HG03521 (cell line): Measurements from ENCODE around the gene SNX18.
"Not testable (repeated sequence)": the region's sequence is repeated elsewhere in the genome, so short reads cannot be mapped to it uniquely, and the experiment has no call there.

Experiments
- ATAC-seq: cut with Tn5 transposase; IDR thresholded peaks from one replicate; pipeline ENCODE4 v1.9.1; 2021; ENCODE audit warnings: mild to moderate bottlenecking, moderate library complexity; ENCODE audit not compliant: unreplicated experiment

Gene SNX18

DNA sequence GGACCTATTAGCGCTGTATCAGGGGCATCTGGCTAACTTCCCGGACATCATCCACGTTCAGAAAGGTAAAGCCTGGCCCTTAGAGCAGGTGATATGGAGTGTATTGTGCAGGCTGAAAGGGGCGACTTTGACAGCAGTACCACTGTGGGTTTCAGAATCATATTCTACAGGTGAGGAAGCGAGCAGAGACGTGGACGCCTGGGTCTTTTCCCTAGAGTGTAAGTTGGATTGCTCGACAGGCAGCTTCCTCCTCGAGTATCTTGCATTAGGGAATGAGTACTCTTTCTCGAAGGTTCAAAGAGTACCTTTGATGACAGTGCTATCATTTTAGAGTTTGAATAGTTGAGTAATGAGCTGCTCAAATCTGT, 1.9 kb downstream of the SNX18 start:
- no peak for ATAC-seq

GRCh38 chr5:54520438-54520846, 2.9 kb downstream of the SNX18 start:
- ATAC-seq, result no peak

GRCh38 chr5:54520940-54521339, 3.4 kb downstream of the SNX18 start:
- ATAC-seq, result no peak

GRCh38 chr5:54521856-54522479, 4.4 kb downstream of the SNX18 start:
- no peak for ATAC-seq

- no peak for ATAC-seq
These were observed 6.0 kb downstream of the SNX18 start for GRCh38 chr5:54523534-54523933.

DNA sequence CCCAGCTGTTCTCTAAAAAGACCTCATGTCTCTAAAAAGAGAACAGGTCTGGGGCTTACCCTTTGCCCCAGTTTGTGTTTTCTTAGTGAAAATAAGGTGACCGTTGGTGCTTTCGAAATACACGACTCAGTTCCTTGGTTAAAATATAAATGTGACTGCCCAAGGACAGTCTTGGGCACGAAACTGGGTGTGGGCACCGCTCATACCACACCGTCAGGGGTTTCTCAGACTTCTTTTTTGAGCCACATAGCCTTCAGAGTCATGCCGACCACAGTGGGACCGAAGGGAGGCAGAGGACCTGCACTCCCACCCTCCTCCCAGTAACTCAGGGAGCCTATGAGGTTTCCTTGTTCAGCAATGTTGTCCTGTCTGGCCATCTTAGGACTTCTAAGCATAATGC, 6.5 kb downstream of the SNX18 start:
- no peak for ATAC-seq

DNA sequence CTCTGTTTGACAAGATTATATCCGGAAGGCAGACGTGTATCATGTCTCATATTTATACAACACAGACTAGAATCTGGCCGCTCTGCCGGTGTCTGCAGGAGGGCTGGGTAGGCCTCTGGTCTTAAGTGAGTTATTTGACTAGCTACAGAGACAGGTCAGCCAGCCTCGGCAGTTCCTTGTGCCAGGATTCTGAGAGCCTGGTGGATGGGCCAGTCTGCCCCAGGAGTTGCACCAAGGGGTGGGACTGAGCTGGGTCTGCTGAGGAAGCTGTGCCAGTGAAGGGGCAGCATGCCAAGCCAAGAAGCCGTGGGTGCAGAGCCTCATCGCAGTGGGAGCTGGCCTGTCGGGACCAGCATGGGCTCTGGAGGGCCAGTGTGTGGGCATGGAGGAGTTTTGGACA, 7.1 kb downstream of the SNX18 start:
- ATAC-seq, result no peak

GRCh38 chr5:54525261-54525660, 7.7 kb downstream of the SNX18 start:
- ATAC-seq, result no peak

GRCh38 chr5:54525692-54526091, 8.1 kb downstream of the SNX18 start:
- no peak for ATAC-seq

DNA sequence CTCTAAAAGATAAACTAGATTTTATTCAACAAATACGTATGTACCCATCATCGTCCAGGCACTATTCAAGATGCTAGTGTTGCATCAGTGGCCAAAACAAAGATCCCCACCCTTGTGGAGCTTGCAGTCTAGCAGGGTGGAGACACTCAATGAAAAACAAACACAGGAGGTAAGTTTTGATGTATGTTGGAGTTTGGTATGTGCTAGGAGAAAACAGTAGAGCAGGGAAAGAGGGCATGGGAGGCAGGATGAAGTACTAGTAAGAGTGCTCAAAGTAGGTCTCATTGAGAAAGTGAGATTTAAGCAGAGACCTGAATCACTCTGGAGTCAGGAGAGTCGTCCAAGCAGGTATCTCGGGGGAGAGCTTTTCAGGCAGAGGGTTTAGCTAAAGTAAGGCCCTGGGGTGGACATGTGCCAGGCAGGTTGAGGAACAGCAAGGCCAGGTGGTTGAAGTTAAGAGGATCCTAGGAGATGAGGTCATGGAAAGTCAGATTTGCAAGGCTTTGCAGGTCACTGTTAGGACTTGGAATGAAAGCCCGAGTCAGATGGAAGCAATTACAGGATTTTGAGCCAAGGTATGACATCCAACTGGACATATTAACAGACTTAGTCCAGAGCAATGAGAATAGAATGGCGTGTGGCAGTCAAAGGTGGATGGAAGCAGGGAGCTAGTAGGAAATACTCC, 9.2 kb downstream of the SNX18 start:
- no peak for ATAC-seq

DNA sequence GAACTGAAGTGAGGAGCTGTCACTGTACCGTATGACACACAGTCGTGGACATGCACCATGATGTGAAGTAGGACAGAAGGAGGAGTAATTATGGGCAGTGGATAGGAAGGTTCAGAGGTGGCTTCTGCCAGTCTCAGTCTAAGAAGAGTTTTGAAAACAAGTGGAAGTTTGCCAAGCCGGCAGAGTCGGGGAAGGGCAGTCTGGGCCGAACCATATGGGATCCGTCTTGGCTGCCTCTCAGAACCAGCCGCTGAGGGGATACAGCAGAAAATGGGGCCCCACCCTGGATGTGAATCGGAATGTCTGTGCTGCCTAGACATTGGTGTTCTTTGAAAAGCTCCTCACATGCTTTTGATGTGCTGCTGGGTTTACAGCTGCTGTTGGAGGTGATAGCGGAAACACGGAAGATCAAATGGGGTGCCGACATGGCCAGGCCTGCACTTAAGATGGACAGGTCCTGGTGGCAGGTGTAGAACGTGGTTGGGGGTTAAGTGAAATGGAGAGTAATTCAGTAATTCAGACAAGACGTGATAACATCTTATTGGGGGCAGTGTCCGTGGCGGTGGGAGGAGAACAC, 11.2 kb downstream of the SNX18 start:
- ATAC-seq, result no peak

GRCh38 chr5:54529565-54529964, 12.0 kb downstream of the SNX18 start:
- no peak for ATAC-seq

- ATAC-seq, result no peak
These were observed 14.0 kb downstream of the SNX18 start for GRCh38 chr5:54531546-54531945.

GRCh38 chr5:54533541-54534190, 16.1 kb downstream of the SNX18 start:
- no peak for ATAC-seq

DNA sequence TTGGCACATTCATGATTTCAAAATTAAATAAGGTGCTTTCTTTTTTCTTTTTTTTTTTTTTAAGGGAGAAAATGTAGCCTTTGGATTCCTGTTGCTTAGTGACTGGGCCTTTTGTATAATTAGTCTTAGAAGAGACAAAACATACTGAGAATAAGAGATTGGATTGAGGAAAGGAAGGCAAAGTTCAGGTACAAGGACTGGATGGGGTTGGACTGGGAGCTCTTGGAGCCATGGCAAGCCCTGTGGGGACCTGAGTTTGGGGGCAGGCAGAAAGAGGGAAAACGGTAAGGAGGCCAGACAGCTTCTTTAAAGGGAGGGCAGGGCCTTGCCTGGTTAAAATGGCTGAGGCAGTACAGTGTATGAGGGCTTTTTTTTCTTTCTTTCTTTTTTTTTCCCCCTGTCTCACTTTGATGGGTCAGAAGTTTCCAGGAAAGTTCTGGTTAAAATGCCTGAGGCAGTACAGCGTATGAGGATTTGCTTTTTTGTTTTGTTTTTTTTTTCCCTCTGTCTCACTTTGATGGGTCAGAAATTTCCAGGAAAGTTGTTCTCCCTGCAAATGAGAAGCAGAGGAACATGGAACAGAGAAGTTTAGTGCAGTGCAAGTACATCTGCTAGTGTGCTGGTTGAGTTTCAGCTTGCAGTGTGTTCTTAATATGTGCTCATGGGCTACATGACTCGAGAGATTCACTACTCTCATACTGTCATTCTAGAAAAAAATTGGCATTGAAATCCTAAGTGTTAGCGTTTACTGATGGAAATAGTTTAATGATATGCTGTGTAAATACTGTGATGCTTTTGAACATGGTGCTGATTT, 16.8 kb downstream of the SNX18 start:
- no peak for ATAC-seq

GRCh38 chr5:54535149-54535844, 17.7 kb downstream of the SNX18 start:
- ATAC-seq, result no peak

GRCh38 chr5:54536375-54536774, 18.8 kb downstream of the SNX18 start:
- ATAC-seq, result not testable (repeated sequence)

- not testable (repeated sequence) for ATAC-seq
These were observed 19.3 kb downstream of the SNX18 start for GRCh38 chr5:54536861-54537260.

DNA sequence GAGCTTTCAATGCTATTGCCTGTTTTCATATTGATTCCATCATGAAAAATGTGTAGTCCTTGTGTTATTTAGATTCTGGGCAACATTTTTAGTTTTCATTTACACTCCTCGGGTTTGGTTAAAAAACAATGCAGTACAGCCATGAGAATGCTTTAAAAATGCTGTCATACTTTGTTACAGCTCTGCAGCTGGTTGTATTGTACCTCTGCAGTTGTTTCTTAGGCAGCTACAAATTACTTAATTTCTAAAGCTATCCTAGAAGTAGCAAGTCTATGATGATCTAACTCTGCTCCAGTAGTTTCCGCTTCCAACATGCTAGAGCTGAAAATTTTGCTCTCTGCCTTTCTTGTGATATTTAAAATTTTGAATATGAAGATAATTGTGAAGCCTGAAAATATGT, 20.2 kb downstream of the SNX18 start:
- ATAC-seq, result no peak

DNA sequence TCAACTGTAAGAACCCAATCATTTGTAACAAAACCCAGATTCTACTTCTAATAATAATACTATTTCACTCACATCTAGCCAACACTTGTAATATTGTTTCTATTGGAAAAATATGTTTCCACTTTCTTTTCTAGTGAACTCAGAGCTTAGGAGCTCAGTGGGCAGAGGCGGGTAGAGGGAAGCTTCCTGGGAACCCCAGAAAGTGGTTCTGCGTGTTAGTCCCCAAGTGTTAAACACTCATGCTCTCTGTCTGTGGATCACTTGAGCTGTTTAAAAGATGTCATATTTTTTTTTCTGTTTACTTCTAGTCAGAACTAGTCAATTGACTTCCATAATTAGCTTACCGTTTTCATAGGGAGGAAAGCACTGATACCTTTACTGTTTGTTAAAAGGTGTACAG, 20.6 kb downstream of the SNX18 start:
- no peak for ATAC-seq

DNA sequence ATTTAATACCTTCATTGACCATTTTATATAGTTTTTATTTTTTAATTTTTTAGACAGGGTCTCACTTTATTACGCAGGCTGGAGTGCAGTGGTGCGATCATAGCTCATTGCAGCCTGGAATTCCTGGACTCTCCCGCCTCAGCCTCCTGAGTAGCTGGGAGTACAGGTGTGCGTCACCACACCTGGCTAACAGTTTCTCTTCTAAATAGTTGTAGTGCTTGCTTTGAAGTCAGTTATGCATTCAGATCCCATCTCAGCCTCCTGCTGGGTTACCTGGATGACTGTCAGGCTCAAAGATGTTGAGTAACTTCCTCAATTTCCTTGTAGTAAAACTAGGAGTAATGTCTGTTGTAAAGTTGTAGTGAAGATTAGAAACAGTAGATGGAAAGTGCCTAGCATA, 21.4 kb downstream of the SNX18 start:
- no peak for ATAC-seq
